Measurements from ENCODE around the gene VRTN.

DNA sequence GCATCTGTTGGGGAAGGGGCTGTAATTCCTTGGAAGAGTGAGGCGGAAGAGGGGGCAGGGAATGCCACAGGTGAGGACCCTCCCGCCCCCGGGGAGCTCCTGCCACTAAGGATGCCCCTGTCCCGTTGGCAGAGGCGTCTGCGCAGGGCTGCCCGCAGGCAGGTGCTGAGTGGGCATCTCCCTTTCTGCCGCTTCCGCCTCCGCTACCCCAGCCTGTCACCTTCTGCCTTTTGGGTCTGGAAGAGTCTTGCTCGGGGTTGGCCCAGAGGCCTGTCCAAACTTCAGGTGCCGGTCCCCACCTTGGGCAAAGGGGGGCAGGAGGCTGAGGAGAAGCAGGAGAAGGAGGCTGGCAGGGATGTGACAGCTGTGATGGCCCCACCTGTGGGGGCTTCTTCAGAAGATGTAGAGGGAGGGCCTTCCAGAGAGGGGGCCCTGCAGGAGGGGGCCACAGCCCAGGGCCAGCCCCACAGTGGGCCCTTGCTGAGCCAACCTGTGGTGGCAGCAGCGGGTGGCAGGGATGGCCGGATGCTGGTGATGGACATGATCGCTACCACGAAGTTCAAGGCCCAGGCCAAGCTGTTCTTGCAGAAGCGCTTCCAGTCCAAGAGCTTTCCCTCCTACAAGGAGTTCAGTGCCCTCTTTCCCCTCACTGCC is 10.0 kb downstream of the VRTN start:
- no peak for TF ChIP-seq POLR2A (IDR thresholded peaks at IDR 0.05; ENCODE audit: extremely low read depth, insufficient read length)
- TF ChIP-seq, protein P1, sequence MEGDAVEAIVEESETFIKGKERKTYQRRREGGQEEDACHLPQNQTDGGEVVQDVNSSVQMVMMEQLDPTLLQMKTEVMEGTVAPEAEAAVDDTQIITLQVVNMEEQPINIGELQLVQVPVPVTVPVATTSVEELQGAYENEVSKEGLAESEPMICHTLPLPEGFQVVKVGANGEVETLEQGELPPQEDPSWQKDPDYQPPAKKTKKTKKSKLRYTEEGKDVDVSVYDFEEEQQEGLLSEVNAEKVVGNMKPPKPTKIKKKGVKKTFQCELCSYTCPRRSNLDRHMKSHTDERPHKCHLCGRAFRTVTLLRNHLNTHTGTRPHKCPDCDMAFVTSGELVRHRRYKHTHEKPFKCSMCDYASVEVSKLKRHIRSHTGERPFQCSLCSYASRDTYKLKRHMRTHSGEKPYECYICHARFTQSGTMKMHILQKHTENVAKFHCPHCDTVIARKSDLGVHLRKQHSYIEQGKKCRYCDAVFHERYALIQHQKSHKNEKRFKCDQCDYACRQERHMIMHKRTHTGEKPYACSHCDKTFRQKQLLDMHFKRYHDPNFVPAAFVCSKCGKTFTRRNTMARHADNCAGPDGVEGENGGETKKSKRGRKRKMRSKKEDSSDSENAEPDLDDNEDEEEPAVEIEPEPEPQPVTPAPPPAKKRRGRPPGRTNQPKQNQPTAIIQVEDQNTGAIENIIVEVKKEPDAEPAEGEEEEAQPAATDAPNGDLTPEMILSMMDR (IDR thresholded peaks at IDR 0.05; ENCODE audit: low read depth, low read length), result no peak
- TF ChIP-seq, protein P2, sequence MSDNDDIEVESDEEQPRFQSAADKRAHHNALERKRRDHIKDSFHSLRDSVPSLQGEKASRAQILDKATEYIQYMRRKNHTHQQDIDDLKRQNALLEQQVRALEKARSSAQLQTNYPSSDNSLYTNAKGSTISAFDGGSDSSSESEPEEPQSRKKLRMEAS (IDR thresholded peaks at IDR 0.05; ENCODE audit: low read depth, low read length), result no peak
